DOHH2 (cell line): ENCODE results near the gene ARFIP1.
"Not testable (repeated sequence)": the region's sequence is repeated elsewhere in the genome, so short reads cannot be mapped to it uniquely, and the experiment has no call there.

Experiments
- H3F3A ChIP-seq: fragments of 200-600 bp; sonication (generic), shearing (Covaris generic); 2 replicates; pipeline ENCODE4 v1.6.0; 2016; ENCODE audit warnings: antibody characterized with exemption, mild to moderate bottlenecking; ENCODE audit not compliant: control insufficient read depth, insufficient read depth
- H3K27ac ChIP-seq: fragments of 200-600 bp; sonication (generic); 2 replicates; pipeline ENCODE4 v1.5.1; 2014; ENCODE audit warnings: low read depth, mild to moderate bottlenecking, low read length, moderate library complexity
- H3K27me3 ChIP-seq: fragments of 200-600 bp; sonication (generic); 2 replicates; pipeline ENCODE4 v1.6.1; 2014; ENCODE audit warnings: mild to moderate bottlenecking, low read length, mixed read lengths; ENCODE audit not compliant: control insufficient read depth
- H3K36me3 ChIP-seq: fragments of 200-600 bp; sonication (generic); 2 replicates; pipeline ENCODE4 v1.6.1; 2014; ENCODE audit warnings: mild to moderate bottlenecking, low read length, moderate library complexity, mixed read lengths; ENCODE audit not compliant: control insufficient read depth
- H3K4me1 ChIP-seq: fragments of 200-600 bp; sonication (generic); 2 replicates; pipeline ENCODE4 v1.6.1; 2014; ENCODE audit warnings: mild to moderate bottlenecking, low read length, mixed read lengths; ENCODE audit not compliant: control insufficient read depth
- H3K4me2 ChIP-seq: fragments of 200-600 bp; sonication (generic); 2 replicates; pipeline ENCODE4 v1.6.0; 2014; ENCODE audit warnings: mild to moderate bottlenecking, low read length, moderate library complexity
- H3K4me3 ChIP-seq: fragments of 200-600 bp; sonication (generic); 2 replicates; pipeline ENCODE4 v1.5.1; 2014; ENCODE audit warnings: mild to moderate bottlenecking, low read length, mixed read lengths
- H3K79me2 ChIP-seq: fragments of 200-600 bp; sonication (generic); 2 replicates; pipeline ENCODE4 v1.6.1; 2014; ENCODE audit warnings: mild to moderate bottlenecking, low read length, mixed read lengths; ENCODE audit not compliant: control insufficient read depth
- H3K9me2 ChIP-seq: fragments of 200-600 bp; sonication (generic); replicated peaks from 2 replicates; pipeline ENCODE4 v1.6.1; 2014; ENCODE audit warnings: mild to moderate bottlenecking, low read length, mixed read lengths; ENCODE audit not compliant: control insufficient read depth
- H3K9me3 ChIP-seq: fragments of 200-600 bp; sonication (generic); 2 replicates; pipeline ENCODE4 v1.6.1; 2014; ENCODE audit warnings: antibody characterized with exemption, low read length, mixed read lengths; ENCODE audit not compliant: control insufficient read depth, insufficient read depth
- H4K20me1 ChIP-seq: fragments of 200-600 bp; sonication (generic); 2 replicates; pipeline ENCODE4 v1.6.0; 2014; ENCODE audit warnings: low read depth, mild to moderate bottlenecking, antibody characterized with exemption, low read length, moderate library complexity; ENCODE audit not compliant: control insufficient read depth, insufficient read depth
- CTCF ChIP-seq: fragments of 200-600 bp; sonication (generic); IDR thresholded peaks from one replicate; pipeline ENCODE4 v1.5.1; 2014; ENCODE audit warnings: antibody characterized with exemption, mild to moderate bottlenecking, low read depth, low read length; ENCODE audit not compliant: poor library complexity, severe bottlenecking
- EZH2phosphoT487 ChIP-seq: fragments of 200-600 bp; sonication (generic); IDR thresholded peaks from 2 replicates; pipeline ENCODE4 v1.6.1; 2017; ENCODE audit warnings: borderline replicate concordance, mild to moderate bottlenecking, antibody characterized with exemption, low read length, moderate library complexity, mixed read lengths

ARFIP1 gene

GRCh38 chr4:152864361-152864760 is 84.6 kb downstream of the ARFIP1 start:
- TF ChIP-seq CTCF: no peak
- TF ChIP-seq EZH2phosphoT487: no peak
- H3K4me1 ChIP-seq: no peaks in the 10 kb centered on the region
- H3K4me2 ChIP-seq: no peak overlapping the region
- H3K36me3 ChIP-seq: no peaks in the 10 kb centered on the region
- no peaks in the 10 kb centered on the region for H3K9me2 ChIP-seq
- H3K4me3 ChIP-seq: no peak overlapping the region
- H3K27me3 ChIP-seq: no peaks in the 10 kb centered on the region
- H3K27ac ChIP-seq: no peak overlapping the region
- H3F3A ChIP-seq: no peaks in the 10 kb centered on the region
- H3K79me2 ChIP-seq: no peaks in the 10 kb centered on the region
- H4K20me1 ChIP-seq: no peaks in the 10 kb centered on the region
- H3K9me3 ChIP-seq: no peaks in the 10 kb centered on the region

- not testable (repeated sequence) for H4K20me1 ChIP-seq, H3K9me3 ChIP-seq, H3K27me3 ChIP-seq, H3F3A ChIP-seq, H3K36me3 ChIP-seq, H3K4me1 ChIP-seq, H3K79me2 ChIP-seq, H3K4me3 ChIP-seq, H3K27ac ChIP-seq, H3K4me2 ChIP-seq, H3K9me2 ChIP-seq
These were observed 86.8 kb downstream of the ARFIP1 start for GRCh38 chr4:152866432-152866993.

- Histone ChIP-seq H3K27ac (no peak overlapping the region), H3K4me2 (no peak overlapping the region), H3K36me3 (no peaks in the 10 kb centered on the region; the same call in 1 of the 2 replicates)
These were observed 90.9 kb downstream of the ARFIP1 start for GRCh38 chr4:152870606-152871005.

GRCh38 chr4:152875261-152875660 is 95.5 kb downstream of the ARFIP1 start:
- peaks cover 8% of the 10 kb centered on the region; the same call in 1 of the 2 replicates for H3K9me3 ChIP-seq
- H3K27ac ChIP-seq: no peak overlapping the region
- no peaks in the 10 kb centered on the region for H3K9me2 ChIP-seq
- no peak overlapping the region for H3K4me3 ChIP-seq
- no peaks in the 10 kb centered on the region for H3K27me3 ChIP-seq
- no peaks in the 10 kb centered on the region for H3K79me2 ChIP-seq
- no peaks in the 10 kb centered on the region for H3K4me1 ChIP-seq
- H3K36me3 ChIP-seq: no peaks in the 10 kb centered on the region; the same call in 1 of the 2 replicates
- H4K20me1 ChIP-seq: no peaks in the 10 kb centered on the region
- H3F3A ChIP-seq: no peaks in the 10 kb centered on the region
- TF ChIP-seq CTCF: no peak
- TF ChIP-seq EZH2phosphoT487: no peak
- H3K4me2 ChIP-seq: no peak overlapping the region

More at GRCh38 chr4:152870606-152871005, 90.9 kb downstream of the ARFIP1 start:
- Histone ChIP-seq H4K20me1 (no peaks in the 10 kb centered on the region), H3K79me2 (no peaks in the 10 kb centered on the region), H3K4me1 (no peaks in the 10 kb centered on the region), H3K9me3 (no peaks in the 10 kb centered on the region), H3K4me3 (no peak overlapping the region), H3K9me2 (no peaks in the 10 kb centered on the region), H3K27me3 (no peaks in the 10 kb centered on the region), H3F3A (no peaks in the 10 kb centered on the region)
- TF ChIP-seq EZH2phosphoT487: no peak
- no peak for TF ChIP-seq CTCF
